SU-DHL-6 (cell line): ENCODE data around the gene ZMYM4.
"Not testable (repeated sequence)": the region's sequence is repeated elsewhere in the genome, so short reads cannot be mapped to it uniquely, and the experiment has no call there.

Experiments used
- H2AFZ ChIP-seq: fragments of 200-600 bp; sonication (generic); 2 replicates; pipeline ENCODE4 v1.6.1; 2014; ENCODE audit warnings: low read depth, mild to moderate bottlenecking, moderate library complexity, mixed read lengths, antibody characterized with exemption, low read length; ENCODE audit not compliant: severe bottlenecking
- H3F3A ChIP-seq: fragments of 200-600 bp; shearing (Covaris generic); 2 replicates; pipeline ENCODE4 v1.6.0; 2016; ENCODE audit warnings: antibody characterized with exemption, mild to moderate bottlenecking; ENCODE audit not compliant: insufficient read depth
- H3K27ac ChIP-seq: fragments of 200-600 bp; sonication (generic); 2 replicates; pipeline ENCODE4 v1.5.1; 2016; ENCODE audit warnings: low read depth, mild to moderate bottlenecking, low read length, moderate library complexity, mixed read lengths
- H3K27me3 ChIP-seq: fragments of 200-600 bp; sonication (generic), shearing (Covaris generic); 2 replicates; pipeline ENCODE4 v1.6.0; 2014; ENCODE audit warnings: mild to moderate bottlenecking, low read length
- H3K36me3 ChIP-seq: fragments of 200-600 bp; sonication (generic); 2 replicates; pipeline ENCODE4 v1.6.1; 2014; ENCODE audit warnings: mild to moderate bottlenecking, low read length, mixed read lengths
- H3K4me2 ChIP-seq: fragments of 300-600, 200-600 bp; shearing (Covaris generic), sonication (generic); 2 replicates; pipeline ENCODE4 v1.6.0; 2014; ENCODE audit warnings: low read length, low read depth, mild to moderate bottlenecking; ENCODE audit not compliant: poor library complexity, severe bottlenecking
- H3K4me3 ChIP-seq: fragments of 200-600 bp; sonication (generic); 2 replicates; pipeline ENCODE4 v1.5.1; 2014; ENCODE audit warnings: antibody characterized with exemption, low read length, mild to moderate bottlenecking, mixed read lengths; ENCODE audit not compliant: insufficient read depth, poor library complexity, severe bottlenecking
- H3K79me2 ChIP-seq: fragments of 200-600 bp; sonication (generic); 2 replicates; pipeline ENCODE4 v1.6.1; 2014; ENCODE audit warnings: mild to moderate bottlenecking, low read length, moderate library complexity; ENCODE audit not compliant: insufficient read depth
- H3K9ac ChIP-seq: fragments of 200-600 bp; sonication (generic); 2 replicates; pipeline ENCODE4 v1.7.0; 2014; ENCODE audit warnings: mild to moderate bottlenecking, low read length
- H3K9me2 ChIP-seq: fragments of 200-600 bp; sonication (generic); replicated peaks from 2 replicates; pipeline ENCODE4 v1.6.1; 2014; ENCODE audit warnings: low read length; ENCODE audit not compliant: insufficient read depth
- H3K9me3 ChIP-seq: fragments of 200-600 bp; sonication (generic); 2 replicates; pipeline ENCODE4 v1.6.1; 2014; ENCODE audit warnings: low read length, mixed read lengths; ENCODE audit not compliant: insufficient read depth
- H4K20me1 ChIP-seq: fragments of 200-600 bp; sonication (generic); 2 replicates; pipeline ENCODE4 v1.6.1; 2014; ENCODE audit warnings: low read depth, mild to moderate bottlenecking, antibody characterized with exemption, low read length, moderate library complexity, mixed read lengths
- EZH2phosphoT487 ChIP-seq: fragments of 200-600 bp; sonication (generic), shearing (Covaris generic); conservative IDR thresholded peaks from 2 replicates; pipeline ENCODE4 v1.6.1; 2018; ENCODE audit warnings: mild to moderate bottlenecking, antibody characterized with exemption, low read length, moderate library complexity, mixed read lengths
- TF ChIP-seq, protein P1 (sequence below): fragments of 200-600 bp; sonication (generic); IDR thresholded peaks from one replicate; pipeline ENCODE4 v1.5.1; 2017; ENCODE audit warnings: antibody characterized with exemption, mild to moderate bottlenecking, low read length, moderate library complexity; ENCODE audit not compliant: insufficient read depth, poor library complexity, severe bottlenecking

ZMYM4 gene

DNA sequence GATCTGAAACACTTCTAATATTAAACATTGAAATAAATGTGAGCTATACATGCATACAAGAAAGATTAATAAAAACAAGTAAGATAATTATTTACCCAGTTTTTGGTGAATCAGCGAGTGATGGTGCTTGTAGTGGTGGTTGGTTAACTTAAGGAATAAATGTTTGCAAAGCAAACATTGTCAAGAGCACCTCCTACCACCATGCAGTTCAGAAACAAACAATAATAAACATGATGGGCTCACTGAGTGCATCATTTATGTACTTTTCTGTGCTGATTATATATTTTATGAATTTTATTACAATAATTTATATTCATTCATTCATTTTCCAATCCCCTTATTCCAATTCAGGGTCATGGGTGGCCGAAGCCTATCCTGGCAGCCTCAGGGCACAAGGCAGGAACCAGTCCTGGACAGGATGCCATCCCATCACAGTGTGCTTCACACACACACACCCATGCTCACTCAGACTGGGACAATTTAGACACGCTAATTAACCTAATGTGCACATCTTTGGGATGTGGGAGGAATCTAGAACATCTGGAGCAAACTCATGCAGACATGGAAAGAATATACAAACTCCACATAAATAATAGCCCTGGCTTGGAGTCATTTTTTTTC is 57.8 kb downstream of the ZMYM4 start:
- Histone ChIP-seq H3K9me3 (no peaks in the 10 kb centered on the region), H3K27ac (no peak overlapping the region), H3K27me3 (no peaks in the 10 kb centered on the region), H3K9ac (no peak overlapping the region), H3K4me3 (no peak overlapping the region), H2AFZ (no peak overlapping the region), H3F3A (peaks cover 3% of the 10 kb centered on the region; the same call in 1 of the 2 replicates), H4K20me1 (no peaks in the 10 kb centered on the region), H3K36me3 (no peaks in the 10 kb centered on the region), H3K79me2 (0 out of 2 replicates have a peak, but pooled peaks cover 3% of the 10 kb centered on the region), H3K4me2 (no peak overlapping the region), H3K9me2 (no peaks in the 10 kb centered on the region)
- TF ChIP-seq, protein P1, sequence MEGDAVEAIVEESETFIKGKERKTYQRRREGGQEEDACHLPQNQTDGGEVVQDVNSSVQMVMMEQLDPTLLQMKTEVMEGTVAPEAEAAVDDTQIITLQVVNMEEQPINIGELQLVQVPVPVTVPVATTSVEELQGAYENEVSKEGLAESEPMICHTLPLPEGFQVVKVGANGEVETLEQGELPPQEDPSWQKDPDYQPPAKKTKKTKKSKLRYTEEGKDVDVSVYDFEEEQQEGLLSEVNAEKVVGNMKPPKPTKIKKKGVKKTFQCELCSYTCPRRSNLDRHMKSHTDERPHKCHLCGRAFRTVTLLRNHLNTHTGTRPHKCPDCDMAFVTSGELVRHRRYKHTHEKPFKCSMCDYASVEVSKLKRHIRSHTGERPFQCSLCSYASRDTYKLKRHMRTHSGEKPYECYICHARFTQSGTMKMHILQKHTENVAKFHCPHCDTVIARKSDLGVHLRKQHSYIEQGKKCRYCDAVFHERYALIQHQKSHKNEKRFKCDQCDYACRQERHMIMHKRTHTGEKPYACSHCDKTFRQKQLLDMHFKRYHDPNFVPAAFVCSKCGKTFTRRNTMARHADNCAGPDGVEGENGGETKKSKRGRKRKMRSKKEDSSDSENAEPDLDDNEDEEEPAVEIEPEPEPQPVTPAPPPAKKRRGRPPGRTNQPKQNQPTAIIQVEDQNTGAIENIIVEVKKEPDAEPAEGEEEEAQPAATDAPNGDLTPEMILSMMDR: no peak
- no peak for TF ChIP-seq EZH2phosphoT487

DNA sequence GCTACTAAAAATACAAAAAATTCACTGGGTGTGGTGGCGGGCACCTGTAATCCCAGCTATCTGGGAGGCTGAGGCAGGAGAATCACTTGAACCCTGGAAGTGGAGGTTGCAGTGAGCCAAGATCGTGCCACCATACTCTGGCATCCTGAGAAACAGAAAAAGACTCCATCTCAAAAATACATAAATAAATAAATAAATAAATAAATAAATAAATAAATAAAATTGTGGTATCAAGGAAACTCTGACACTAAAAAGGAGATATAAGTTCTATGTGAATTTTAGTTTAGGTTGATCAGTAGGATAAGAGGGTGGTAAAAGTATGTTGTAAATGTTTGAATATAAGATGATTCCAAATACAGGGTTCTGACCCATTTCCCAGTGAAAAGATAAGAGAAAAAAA is 63.1 kb downstream of the ZMYM4 start:
- not testable (repeated sequence) for H3K27me3 ChIP-seq, H3K36me3 ChIP-seq, H3K9me2 ChIP-seq, H3K9me3 ChIP-seq, H3K4me2 ChIP-seq, H4K20me1 ChIP-seq, H3K79me2 ChIP-seq, H3F3A ChIP-seq, H3K9ac ChIP-seq, H3K27ac ChIP-seq, H3K4me3 ChIP-seq, H2AFZ ChIP-seq

DNA sequence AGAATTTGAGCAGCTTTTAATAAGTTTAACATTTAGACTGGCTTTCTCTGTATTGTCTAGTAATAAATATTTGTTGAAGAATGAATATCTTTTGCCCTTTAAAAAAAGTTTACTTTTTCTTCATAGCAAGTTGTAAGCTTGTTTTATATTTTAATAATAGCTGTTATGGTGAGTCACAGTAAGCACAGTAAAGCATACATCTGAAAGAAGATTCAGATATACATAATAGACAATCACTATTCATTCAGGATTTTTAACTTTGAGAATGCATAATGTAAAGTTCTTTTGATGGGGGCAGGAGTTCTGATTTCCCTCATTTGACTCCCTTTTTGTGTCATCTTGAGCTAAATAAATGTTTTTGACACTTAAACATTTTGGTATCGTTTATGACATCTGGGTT is 66.0 kb downstream of the ZMYM4 start:
- Histone ChIP-seq H3K27me3 (no peaks in the 10 kb centered on the region), H3K9me2 (no peaks in the 10 kb centered on the region), H4K20me1 (no peaks in the 10 kb centered on the region), H3K79me2 (peaks cover 8% of the 10 kb centered on the region; the same call in 1 of the 2 replicates), H3K9me3 (no peaks in the 10 kb centered on the region), H3K9ac (no peak overlapping the region), H3K36me3 (no peaks in the 10 kb centered on the region), H3K4me3 (no peak overlapping the region), H2AFZ (no peak overlapping the region), H3K27ac (no peak overlapping the region), H3F3A (no peaks in the 10 kb centered on the region), H3K4me2 (no peak overlapping the region)
- no peak for TF ChIP-seq EZH2phosphoT487
- TF ChIP-seq, protein P1: no peak

DNA sequence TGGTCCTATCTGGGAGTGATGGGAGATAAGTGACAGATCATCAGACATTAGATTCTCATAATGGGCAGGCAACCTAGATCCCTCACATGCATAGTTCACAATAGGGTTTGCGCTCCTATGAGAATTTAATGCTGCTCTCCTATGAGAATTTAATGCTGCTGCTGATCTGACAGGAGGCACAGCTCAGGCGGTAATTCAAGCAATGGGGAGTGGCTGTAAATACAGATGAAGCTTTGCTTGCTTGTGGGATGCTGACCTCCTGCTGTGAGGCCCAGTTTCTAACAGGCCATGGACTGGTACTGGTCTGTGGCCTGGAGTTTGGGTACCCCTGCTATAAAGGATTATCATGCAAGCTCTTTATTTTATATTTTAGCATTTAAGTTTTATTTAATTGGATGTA is 72.0 kb downstream of the ZMYM4 start:
- H3K27ac ChIP-seq: no peak overlapping the region
- peaks cover 8% of the 10 kb centered on the region for H3K79me2 ChIP-seq
- no peaks in the 10 kb centered on the region for H3K36me3 ChIP-seq
- H3K4me3 ChIP-seq: no peak overlapping the region
- no peak overlapping the region for H3K9ac ChIP-seq
- H3K4me2 ChIP-seq: no peak overlapping the region
- H3K27me3 ChIP-seq: no peaks in the 10 kb centered on the region
- H3K9me2 ChIP-seq: no peaks in the 10 kb centered on the region
- H3F3A ChIP-seq: 0 out of 2 replicates have a peak, but pooled peaks cover 3% of the 10 kb centered on the region
- H4K20me1 ChIP-seq: no peaks in the 10 kb centered on the region
- TF ChIP-seq EZH2phosphoT487: no peak
- TF ChIP-seq, protein P1: no peak
- H2AFZ ChIP-seq: no peak overlapping the region
- H3K9me3 ChIP-seq: no peaks in the 10 kb centered on the region
